Effector memory CD8-positive, alpha-beta T cell (primary cell): Measurements from ENCODE around the gene GGTA1.
"Not testable (repeated sequence)": the region's sequence is repeated elsewhere in the genome, so short reads cannot be mapped to it uniquely, and the experiment has no call there.

Source experiments
- ATAC-seq: fragments of 150-1000 bp; cut with Tn5 transposase; replicated peaks from 2 replicates; pipeline ENCODE4 v1.10.0; 2021; ENCODE audit warnings: mild to moderate bottlenecking, moderate library complexity
- DNase-seq, 3 experiments: peaks; one replicate each; pipeline ENCODE4 v3.0.0; 2021
- H3K27ac Mint-ChIP-seq, 2 donors: one replicate each; pipeline ENCODE4 v1.8.0; 2022; ENCODE audit warnings: mild to moderate bottlenecking in 2 of 2, mixed read lengths in 2 of 2, moderate library complexity in 2 of 2
- H3K27me3 Mint-ChIP-seq, 2 donors: one replicate each; pipeline ENCODE4 v1.8.0; 2022; ENCODE audit warnings: mixed read lengths in 2 of 2
- H3K36me3 Mint-ChIP-seq: one replicate; pipeline ENCODE4 v1.8.0; 2022; ENCODE audit warnings: mild to moderate bottlenecking, moderate library complexity, mixed read lengths; ENCODE audit not compliant: insufficient read depth
- H3K4me1 Mint-ChIP-seq, 2 donors: one replicate each; pipeline ENCODE4 v1.8.0; 2022; ENCODE audit warnings: low read depth in 2 of 2, mixed read lengths in 2 of 2
- H3K4me3 Mint-ChIP-seq, 2 donors: one replicate each; pipeline ENCODE4 v1.8.0; 2022; ENCODE audit warnings: mild to moderate bottlenecking in 2 of 2, mixed read lengths in 2 of 2, moderate library complexity in 2 of 2
- H3K9me3 Mint-ChIP-seq, 2 donors: one replicate each; pipeline ENCODE4 v1.8.0; 2022; ENCODE audit warnings: mixed read lengths in 2 of 2

GGTA1 gene

GRCh38 chr9:121441165-121441564, 58.5 kb downstream of the GGTA1 start:
- no peak for DNase-seq
- peaks cover 23 to 60% of the 10 kb centered on the region in 2 donors for H3K27me3 Mint-ChIP-seq
- no peak overlapping the region for H3K4me3 Mint-ChIP-seq

GRCh38 chr9:121439711-121440664, 59.7 kb downstream of the GGTA1 start:
- no peak for DNase-seq
- no peaks in the 10 kb centered on the region for H3K9me3 Mint-ChIP-seq
- no peaks in the 10 kb centered on the region for H3K36me3 Mint-ChIP-seq
- ATAC-seq = no peak
- no peaks in the 10 kb centered on the region for H3K4me1 Mint-ChIP-seq
- no peak overlapping the region for H3K27ac Mint-ChIP-seq
- H3K27me3 Mint-ChIP-seq = peaks cover 25 to 65% of the 10 kb centered on the region in 2 donors
- H3K4me3 Mint-ChIP-seq = no peak overlapping the region

More at GRCh38 chr9:121441165-121441564, 58.5 kb downstream of the GGTA1 start:
- H3K36me3 Mint-ChIP-seq = no peaks in the 10 kb centered on the region
- ATAC-seq = no peak
- H3K4me1 Mint-ChIP-seq = no peaks in the 10 kb centered on the region
- no peak overlapping the region for H3K27ac Mint-ChIP-seq
- H3K9me3 Mint-ChIP-seq = no peaks in the 10 kb centered on the region

GRCh38 chr9:121439016-121439415, 60.6 kb downstream of the GGTA1 start:
- no peaks in the 10 kb centered on the region for H3K9me3 Mint-ChIP-seq
- no peaks in the 10 kb centered on the region for H3K36me3 Mint-ChIP-seq
- H3K27ac Mint-ChIP-seq = no peak overlapping the region
- ATAC-seq (no peak), DNase-seq (no peak)
- no peaks in the 10 kb centered on the region for H3K4me1 Mint-ChIP-seq
- peaks cover 31 to 65% of the 10 kb centered on the region in 2 donors for H3K27me3 Mint-ChIP-seq
- H3K4me3 Mint-ChIP-seq = no peak overlapping the region

- no peaks in the 10 kb centered on the region for H3K4me1 Mint-ChIP-seq
These were observed 61.8 kb downstream of the GGTA1 start for GRCh38 chr9:121437891-121438290.

GRCh38 chr9:121437046-121437445, 62.6 kb downstream of the GGTA1 start:
- not testable (repeated sequence) for H3K27ac Mint-ChIP-seq, ATAC-seq

More at GRCh38 chr9:121437891-121438290, 61.8 kb downstream of the GGTA1 start:
- H3K9me3 Mint-ChIP-seq = no peaks in the 10 kb centered on the region
- no peak overlapping the region for H3K4me3 Mint-ChIP-seq
- no peak for ATAC-seq
- no peak overlapping the region for H3K27ac Mint-ChIP-seq
- no peak for DNase-seq
- no peaks in the 10 kb centered on the region for H3K36me3 Mint-ChIP-seq
- peaks cover 35 to 57% of the 10 kb centered on the region in 2 donors for H3K27me3 Mint-ChIP-seq

GRCh38 chr9:121434969-121435368, 64.7 kb downstream of the GGTA1 start:
- no peaks in the 10 kb centered on the region for H3K4me1 Mint-ChIP-seq
- H3K27ac Mint-ChIP-seq = no peak overlapping the region
- no peak overlapping the region for H3K4me3 Mint-ChIP-seq
- no peak for DNase-seq
- peaks cover 29 to 37% of the 10 kb centered on the region in 2 donors for H3K27me3 Mint-ChIP-seq
- H3K36me3 Mint-ChIP-seq = no peaks in the 10 kb centered on the region
- ATAC-seq = no peak
- H3K9me3 Mint-ChIP-seq = no peaks in the 10 kb centered on the region

More at GRCh38 chr9:121437046-121437445, 62.6 kb downstream of the GGTA1 start:
- H3K36me3 Mint-ChIP-seq, H3K4me1 Mint-ChIP-seq, H3K9me3 Mint-ChIP-seq, DNase-seq, H3K4me3 Mint-ChIP-seq: not testable (repeated sequence)
- H3K27me3 Mint-ChIP-seq = peaks cover 35 to 49% of the 10 kb centered on the region in 2 donors

GRCh38 chr9:121427899-121428298, 71.7 kb downstream of the GGTA1 start:
- peaks cover 0 to 3% of the 10 kb centered on the region in 2 donors for H3K9me3 Mint-ChIP-seq
- peaks cover 45 to 57% of the 10 kb centered on the region in 2 donors for H3K27me3 Mint-ChIP-seq
- no peaks in the 10 kb centered on the region for H3K36me3 Mint-ChIP-seq
- no peak for ATAC-seq
- no peaks in the 10 kb centered on the region for H3K4me1 Mint-ChIP-seq
- H3K4me3 Mint-ChIP-seq = no peak overlapping the region
- no peak for DNase-seq
- H3K27ac Mint-ChIP-seq = no peak overlapping the region

GRCh38 chr9:121424024-121424432, 75.6 kb downstream of the GGTA1 start:
- Mint-ChIP-seq H3K9me3 (peaks cover 0 to 3% of the 10 kb centered on the region in 2 donors), H3K4me3 (no peak overlapping the region), H3K36me3 (no peaks in the 10 kb centered on the region), H3K4me1 (no peaks in the 10 kb centered on the region), H3K27me3 (peaks cover 60 to 81% of the 10 kb centered on the region in 2 donors), H3K27ac (no peak overlapping the region)
- DNase-seq (no peak), ATAC-seq (no peak)

- no peaks in the 10 kb centered on the region for H3K4me1 Mint-ChIP-seq
- H3K36me3 Mint-ChIP-seq = no peaks in the 10 kb centered on the region
- H3K4me3 Mint-ChIP-seq = no peak overlapping the region
- DNase-seq = no peak
- no peak for ATAC-seq
- H3K9me3 Mint-ChIP-seq = no peaks in the 10 kb centered on the region
- no peak overlapping the region for H3K27ac Mint-ChIP-seq
- no peaks in the 10 kb centered on the region for H3K27me3 Mint-ChIP-seq
These were observed 87.7 kb downstream of the GGTA1 start for GRCh38 chr9:121411993-121412392.

GRCh38 chr9:121405899-121406298, 93.7 kb downstream of the GGTA1 start:
- H3K4me1 Mint-ChIP-seq = no peaks in the 10 kb centered on the region
- no peak for ATAC-seq
- no peak for DNase-seq
- H3K9me3 Mint-ChIP-seq = no peaks in the 10 kb centered on the region
- no peak overlapping the region for H3K4me3 Mint-ChIP-seq
- no peak overlapping the region for H3K27ac Mint-ChIP-seq
- H3K27me3 Mint-ChIP-seq = peaks cover 0 to 4% of the 10 kb centered on the region in 2 donors
- no peaks in the 10 kb centered on the region for H3K36me3 Mint-ChIP-seq
